HEK293T (cell line): ENCODE results near the gene CD99.
A peak's percentile ranks its signal among the peaks of the same experiment; 100 is the strongest.

Experiments
- CTCF ChIA-PET: fragments of 350-600 bp; formaldehyde crosslinking; extraction: SDS; loops from one replicate; lab custom pipeline; 2021; ENCODE audit warnings: antibody characterized with exemption, inconsistent platforms; lab: Yijun Ruan, JAX
- POLR2A ChIA-PET: fragments of 350-600 bp; formaldehyde crosslinking; extraction: SDS; loops from one replicate; lab custom pipeline; 2020; ENCODE audit warnings: antibody characterized with exemption, inconsistent platforms; lab: Yijun Ruan, JAX
- DNase-seq: peaks from one replicate; pipeline ENCODE4 v3.0.0; 2012; ENCODE audit warnings: mixed read lengths; ENCODE audit errors: extremely low spot score
- ARNT ChIP-seq: fragments of 450-650 bp; IDR thresholded peaks from 2 replicates; pipeline ENCODE4 v1.6.1; 2017; ENCODE audit warnings: mild to moderate bottlenecking
- BHLHE40 ChIP-seq: fragments of 450-650 bp; IDR thresholded peaks from 2 replicates; pipeline ENCODE4 v1.6.1; 2016; ENCODE audit warnings: mild to moderate bottlenecking, moderate library complexity, borderline replicate concordance
- CTBP1 ChIP-seq: fragments of 450-650 bp; IDR thresholded peaks from 2 replicates; pipeline ENCODE4 v1.6.1; 2016; ENCODE audit warnings: borderline replicate concordance
- ELF4 ChIP-seq: fragments of 450-650 bp; IDR thresholded peaks from 2 replicates; pipeline ENCODE4 v1.6.1; 2017; ENCODE audit warnings: antibody characterized with exemption
- FOXA1 ChIP-seq: fragments of 450-650 bp; IDR thresholded peaks from 2 replicates; pipeline ENCODE4 v1.6.1; 2016; ENCODE audit warnings: mild to moderate bottlenecking
- FOXK2 ChIP-seq: fragments of 450-650 bp; IDR thresholded peaks from 2 replicates; pipeline ENCODE4 v1.6.1; 2016; ENCODE audit warnings: mild to moderate bottlenecking
- HDGF ChIP-seq: fragments of 450-650 bp; IDR thresholded peaks from 2 replicates; pipeline ENCODE4 v1.6.1; 2017; ENCODE audit warnings: antibody characterized with exemption, borderline replicate concordance
- L3MBTL2 ChIP-seq: fragments of 450-650 bp; conservative IDR thresholded peaks from 2 replicates; pipeline ENCODE4 v1.6.1; 2016; ENCODE audit warnings: mild to moderate bottlenecking
- LEF1 ChIP-seq: fragments of 450-650 bp; IDR thresholded peaks from 2 replicates; pipeline ENCODE4 v1.6.1; 2017; ENCODE audit warnings: mild to moderate bottlenecking, borderline replicate concordance
- NFRKB ChIP-seq: fragments of 450-650 bp; IDR thresholded peaks from 2 replicates; pipeline ENCODE4 v1.6.1; 2016; ENCODE audit warnings: mild to moderate bottlenecking, moderate library complexity
- PKNOX1 ChIP-seq: fragments of 450-650 bp; IDR thresholded peaks from 2 replicates; pipeline ENCODE4 v1.6.1; 2016
- SP1 ChIP-seq: fragments of 450-650 bp; IDR thresholded peaks from 2 replicates; pipeline ENCODE4 v1.6.1; 2017
- SUZ12 ChIP-seq: fragments of 450-650 bp; IDR thresholded peaks from 2 replicates; pipeline ENCODE4 v1.6.1; 2016; ENCODE audit warnings: mild to moderate bottlenecking
- TARDBP ChIP-seq: fragments of 450-650 bp; IDR thresholded peaks from 2 replicates; pipeline ENCODE4 v1.6.1; 2016
- ZNF384 ChIP-seq: fragments of 450-650 bp; IDR thresholded peaks from 2 replicates; pipeline ENCODE4 v1.6.1; 2016

Gene CD99

GRCh38 chrX:2676794-2677675 lies 14.1 kb upstream of the CD99 start:
- ChIA-PET CTCF (no interaction called here), POLR2A (no interaction called here)
- no peak for DNase-seq
- no peak for TF ChIP-seq CTBP1
- TF ChIP-seq ELF4 = no peak
- TF ChIP-seq NFRKB = no peak
- TF ChIP-seq PKNOX1 = no peak
- no peak for TF ChIP-seq L3MBTL2
- TF ChIP-seq SUZ12 = no peak
- TF ChIP-seq SP1 = no peak
- TF ChIP-seq TARDBP = no peak
- TF ChIP-seq BHLHE40 = no peak
- no peak for TF ChIP-seq LEF1
- no peak for TF ChIP-seq FOXK2
- no peak for TF ChIP-seq ZNF384
- no peak for TF ChIP-seq HDGF

- POLR2A ChIA-PET = no interaction called here
- DNase-seq = no peak
- TF ChIP-seq SP1 (no peak), ELF4 (no peak), BHLHE40 (no peak), HDGF (no peak), FOXK2 (no peak), ZNF384 (no peak), ARNT (no peak)
- CTCF ChIA-PET = no interaction called here
Measured at GRCh38 chrX:2677764-2678163, 13.3 kb upstream of the CD99 start.

GRCh38 chrX:2678583-2678982 lies 12.5 kb upstream of the CD99 start:
- TF ChIP-seq NFRKB (no peak), FOXK2 (no peak), TARDBP (no peak)
- no peak for DNase-seq
- POLR2A ChIA-PET = no interaction called here
- CTCF ChIA-PET = no interaction called here

GRCh38 chrX:2679534-2680485 lies 11.3 kb upstream of the CD99 start:
- DNase-seq = no peak
- ChIA-PET CTCF (no interaction called here), POLR2A (no interaction called here)
- TF ChIP-seq ZNF384 (no peak), SUZ12 (no peak), LEF1 (no peak), FOXK2 (no peak), HDGF (no peak), BHLHE40 (no peak), ARNT (no peak), CTBP1 (no peak), ELF4 (no peak), NFRKB (no peak), FOXA1 (no peak)

GRCh38 chrX:2680486-2681348 lies 10.4 kb upstream of the CD99 start:
- POLR2A ChIA-PET = no interaction called here

GRCh38 chrX:2682565-2683177 lies 8.4 kb upstream of the CD99 start:
- CTCF ChIA-PET = no interaction called here
- POLR2A ChIA-PET = no interaction called here
- DNase-seq = no peak
- TF ChIP-seq PKNOX1 = peak; percentile 34; the same call in 1 of the 2 replicates
- no peak for TF ChIP-seq ZNF384
- no peak for TF ChIP-seq FOXA1
- TF ChIP-seq L3MBTL2 = no peak
- no peak for TF ChIP-seq SUZ12

More at GRCh38 chrX:2680486-2681348, 10.4 kb upstream of the CD99 start:
- CTCF ChIA-PET = no interaction called here
- TF ChIP-seq FOXA1 = no peak
- TF ChIP-seq ARNT = no peak
- TF ChIP-seq LEF1 = no peak
- TF ChIP-seq SUZ12 = no peak
- TF ChIP-seq L3MBTL2 = no peak
- DNase-seq = no peak
